HPDE6-E6E7 (cell line): ENCODE data around the gene AP3B1.

Experiments
- DNase-seq: peaks from one replicate; pipeline ENCODE4 v3.0.0; 2011; ENCODE audit warnings: missing footprints; ENCODE audit errors: extremely low spot score

The AP3B1 gene

GRCh38 chr5:77971776-77972468 is 322.6 kb downstream of the AP3B1 start:
- no peak for DNase-seq

GRCh38 chr5:77970891-77971290 is 323.6 kb downstream of the AP3B1 start:
- DNase-seq = no peak

- no peak for DNase-seq
Observed at GRCh38 chr5:77963795-77964194, 330.7 kb downstream of the AP3B1 start.

- no peak for DNase-seq
Observed at GRCh38 chr5:77960863-77961396, 333.6 kb downstream of the AP3B1 start.

- DNase-seq = no peak
Observed at GRCh38 chr5:77960305-77960704, 334.2 kb downstream of the AP3B1 start.

GRCh38 chr5:77958642-77959330 is 335.7 kb downstream of the AP3B1 start:
- DNase-seq = no peak

- no peak for DNase-seq
Observed at GRCh38 chr5:77957931-77958521, 336.5 kb downstream of the AP3B1 start.

- DNase-seq = no peak
Observed at GRCh38 chr5:77957516-77957915, 337.0 kb downstream of the AP3B1 start.

- DNase-seq = no peak
Observed at GRCh38 chr5:77957081-77957480, 337.4 kb downstream of the AP3B1 start.

- no peak for DNase-seq
Observed at GRCh38 chr5:77955577-77955976, 338.9 kb downstream of the AP3B1 start.

- no peak for DNase-seq
Observed at GRCh38 chr5:77953374-77953773, 341.1 kb downstream of the AP3B1 start.

GRCh38 chr5:77952636-77953212 is 341.8 kb downstream of the AP3B1 start:
- no peak for DNase-seq
